HUDEP-2 (cell line): ENCODE results near the gene CLASP1.
A peak's percentile ranks its signal among the peaks of the same experiment; 100 is the strongest.
"Not testable (repeated sequence)": the region's sequence is repeated elsewhere in the genome, so short reads cannot be mapped to it uniquely, and the experiment has no call there.

Experiments
- DNase-seq, 76 experiments: peaks; one replicate each; lab custom pipeline; 2025; ENCODE audit not compliant: unreplicated experiment in 76 of 76; lab: John Stamatoyannopoulos, UW

Gene CLASP1

DNA sequence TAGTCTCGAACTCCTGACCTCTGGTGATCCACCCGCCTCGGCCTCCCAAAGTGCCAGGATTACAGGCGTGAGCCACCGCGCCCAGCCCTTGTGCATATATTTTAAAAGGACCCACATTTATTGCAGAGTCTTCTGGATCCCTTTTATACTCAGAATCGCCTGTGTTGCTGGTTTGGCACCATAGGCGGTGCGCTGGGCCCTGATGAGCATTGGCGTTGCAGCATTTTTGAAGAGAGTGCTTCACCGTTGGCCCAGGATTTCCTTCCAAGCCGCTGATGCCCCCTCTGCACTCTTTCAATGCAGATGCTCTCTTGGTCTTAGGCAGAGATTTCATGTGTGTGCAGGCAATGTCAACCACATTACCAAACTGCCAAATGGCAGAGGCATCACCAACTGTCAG, 350.8 kb downstream of the CLASP1 start:
- no peak for DNase-seq

DNA sequence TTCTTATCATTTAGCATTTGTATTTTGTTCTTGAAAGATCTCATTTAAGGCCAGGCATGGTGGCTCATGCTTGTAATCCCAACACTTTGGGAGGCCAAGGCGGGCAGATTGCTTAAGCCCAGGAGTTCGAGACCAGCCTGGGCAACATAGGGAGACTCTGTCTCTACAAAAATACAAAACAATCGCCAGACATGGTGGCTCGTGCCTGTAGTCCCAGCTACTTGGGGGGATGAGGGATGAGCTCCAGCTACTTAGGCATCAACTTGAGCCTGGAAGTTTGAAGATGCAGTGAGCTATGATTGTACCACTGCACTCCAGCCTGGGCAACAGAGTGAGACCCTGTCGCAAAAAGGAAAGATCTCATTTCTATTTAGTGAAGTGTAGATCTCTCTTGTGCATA, 351.4 kb downstream of the CLASP1 start:
- not testable (repeated sequence) for DNase-seq

DNA sequence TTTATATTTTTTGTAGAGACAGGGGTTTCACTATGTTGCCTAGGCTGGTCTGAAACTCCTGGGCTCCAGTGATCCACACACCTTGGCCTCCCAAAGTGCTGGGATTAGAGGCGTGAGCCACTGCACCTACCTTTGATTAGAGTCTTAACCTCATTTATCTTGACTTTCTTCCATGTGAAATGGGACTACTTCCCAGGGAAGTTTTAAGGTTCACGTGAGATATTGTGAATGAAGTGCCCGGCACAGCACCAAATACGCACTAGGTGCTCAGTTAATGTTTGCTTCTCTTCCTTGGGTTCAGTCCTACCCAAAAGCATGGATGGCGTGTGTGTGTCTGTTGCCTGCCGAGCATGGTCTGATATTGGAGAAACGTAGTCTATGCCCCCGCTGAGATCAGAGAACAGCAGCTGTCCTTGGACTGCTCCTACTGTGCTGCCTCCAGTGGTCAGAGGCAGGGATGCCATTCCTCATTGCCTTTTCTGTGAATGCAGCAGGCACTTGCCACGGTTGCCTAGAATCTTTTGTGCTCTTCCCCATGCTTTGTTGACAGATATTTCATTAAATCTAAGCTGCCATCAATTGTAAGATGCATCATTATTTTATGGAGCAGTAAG, 351.9 kb downstream of the CLASP1 start:
- DNase-seq: peak in 14 of 76 experiments; percentile 1 to 47 (median 18)

DNA sequence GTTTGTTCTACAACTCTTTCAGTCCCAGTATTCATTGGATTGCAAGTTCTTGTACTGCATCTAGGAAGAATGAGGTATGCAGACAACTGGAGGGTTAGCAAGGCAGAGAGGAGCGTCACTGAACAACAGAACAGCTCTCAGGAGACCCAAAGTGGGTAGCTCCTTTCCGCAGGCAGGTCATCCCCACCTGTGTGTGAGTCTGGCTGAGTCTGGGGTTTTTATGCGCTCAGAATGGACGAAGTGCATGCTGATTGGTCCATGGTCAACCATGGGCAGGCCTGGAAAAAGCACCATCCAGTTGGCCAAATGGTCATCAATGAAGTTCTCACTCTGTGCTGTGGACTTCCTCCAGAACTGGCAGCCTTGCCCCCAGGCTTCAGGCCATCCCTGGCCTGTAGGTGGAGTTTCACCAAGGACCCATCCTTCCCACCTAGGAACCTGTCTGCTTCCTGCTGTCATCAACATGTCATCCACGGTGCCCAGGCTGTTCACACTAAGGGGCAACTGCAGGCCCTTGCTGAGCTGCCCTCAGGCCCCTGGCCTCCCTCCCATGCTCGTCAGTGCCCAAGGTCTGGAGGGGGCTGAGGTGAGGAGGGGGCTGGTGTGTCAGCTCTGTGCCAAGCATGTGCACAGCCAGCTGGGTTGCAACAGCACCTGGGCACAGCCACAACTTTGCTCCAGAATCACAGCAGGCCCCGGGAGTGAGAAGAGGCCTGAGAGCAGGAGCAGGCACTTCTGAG, 353.2 kb downstream of the CLASP1 start:
- DNase-seq: no peak

DNA sequence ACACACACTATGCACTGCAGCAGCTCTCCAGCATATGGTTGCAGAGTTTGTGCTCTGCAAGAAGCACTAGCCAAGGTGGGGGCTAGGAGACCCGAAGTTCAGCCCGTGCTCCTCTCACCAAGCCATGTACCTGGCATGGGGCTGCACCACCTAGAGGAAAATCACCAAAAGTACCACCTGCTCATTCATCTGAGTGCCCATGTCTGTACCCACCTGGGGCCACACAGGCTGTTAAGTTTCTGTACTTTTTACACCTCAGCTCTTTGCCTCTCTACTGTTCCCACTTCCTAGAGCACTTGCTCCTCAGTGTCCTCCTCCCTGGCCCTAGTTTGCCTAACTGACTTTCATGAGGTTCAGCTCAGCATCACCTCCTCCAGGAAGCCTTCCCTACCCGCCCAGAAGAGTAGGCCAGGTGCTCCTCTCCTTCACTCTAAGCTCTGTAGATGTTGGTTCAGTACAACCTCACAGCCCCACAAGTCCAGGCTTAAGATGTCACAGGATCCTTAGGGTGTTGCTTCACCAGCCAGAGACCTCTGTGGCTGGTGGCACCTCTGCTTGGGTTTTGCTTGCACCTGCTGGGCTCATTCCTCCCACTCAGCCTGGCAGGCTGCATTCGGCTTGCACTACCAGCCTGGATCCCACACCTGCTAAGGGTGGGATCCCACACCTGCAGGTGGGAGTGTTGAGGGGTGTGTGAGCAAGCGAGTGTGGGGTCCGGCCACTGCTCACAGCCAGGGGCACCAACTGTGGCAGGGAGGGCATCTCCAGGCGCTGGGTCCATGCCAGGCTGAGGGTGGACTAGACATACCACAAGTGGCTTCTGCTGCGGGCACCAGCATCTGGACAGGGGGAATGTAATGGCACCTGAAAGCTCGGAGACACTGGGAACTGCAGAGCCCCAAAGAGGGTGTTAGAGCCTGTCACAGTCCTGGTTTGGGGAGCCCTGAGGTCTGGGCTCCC, 354.1 kb downstream of the CLASP1 start:
- no peak for DNase-seq

DNA sequence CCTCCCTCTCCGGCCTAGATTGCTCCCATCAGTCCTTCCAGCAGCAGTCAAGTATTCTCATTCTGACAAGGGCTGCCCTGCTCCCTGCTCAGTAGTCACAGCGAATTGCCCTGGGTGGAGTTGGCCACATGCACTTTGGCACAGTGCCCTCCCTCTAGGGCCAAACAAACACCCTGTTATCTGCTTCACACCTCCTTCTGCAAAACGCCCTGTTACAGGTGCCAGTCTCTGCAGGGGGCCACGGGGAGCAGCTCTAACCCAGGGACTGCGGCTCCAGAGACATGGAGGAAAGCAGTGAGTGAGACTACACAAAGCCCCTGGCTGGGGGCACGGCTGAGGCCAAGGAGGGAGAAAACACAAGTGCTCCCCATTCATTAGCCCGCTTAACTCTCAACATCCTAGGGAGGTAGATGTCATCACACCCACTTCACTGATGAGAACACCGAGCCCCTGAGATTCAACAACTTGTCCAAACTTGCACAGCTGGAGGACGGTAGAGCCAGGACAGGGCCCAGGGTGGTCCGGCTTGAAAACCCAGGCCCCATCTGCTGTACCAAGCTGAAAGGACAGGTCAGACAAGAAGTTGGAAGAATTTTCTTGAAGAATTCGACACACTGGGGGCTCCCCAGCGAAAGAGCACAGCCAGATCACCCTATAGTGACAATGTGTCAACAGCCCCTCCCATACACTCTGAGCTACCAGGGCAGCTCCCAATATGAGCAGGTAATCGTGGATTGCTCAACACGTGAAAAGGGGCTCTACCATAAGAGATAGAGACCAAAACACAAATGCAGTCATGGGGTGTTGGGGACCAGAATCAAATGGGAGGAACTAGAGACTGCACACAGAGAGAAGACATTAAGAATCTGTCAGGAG, 355.6 kb downstream of the CLASP1 start:
- DNase-seq: peak in 48 of 76 experiments; percentile 2 to 55 (median 17)

DNA sequence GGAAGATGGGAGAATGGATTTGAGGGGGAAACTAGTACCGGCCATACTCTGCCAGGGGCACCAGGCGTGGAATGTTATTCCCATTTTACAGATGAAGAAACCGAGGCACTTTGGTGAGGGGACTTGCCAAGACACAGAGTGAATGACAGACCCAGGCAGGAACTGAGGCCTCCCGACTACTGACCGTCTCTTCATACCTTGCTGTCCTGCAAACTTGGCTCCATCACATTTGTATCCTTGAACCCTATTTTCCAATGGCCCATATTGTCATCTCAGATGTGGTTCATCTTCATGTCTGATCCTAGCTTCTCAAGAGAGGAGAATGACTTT, 358.0 kb downstream of the CLASP1 start:
- DNase-seq: no peak

DNA sequence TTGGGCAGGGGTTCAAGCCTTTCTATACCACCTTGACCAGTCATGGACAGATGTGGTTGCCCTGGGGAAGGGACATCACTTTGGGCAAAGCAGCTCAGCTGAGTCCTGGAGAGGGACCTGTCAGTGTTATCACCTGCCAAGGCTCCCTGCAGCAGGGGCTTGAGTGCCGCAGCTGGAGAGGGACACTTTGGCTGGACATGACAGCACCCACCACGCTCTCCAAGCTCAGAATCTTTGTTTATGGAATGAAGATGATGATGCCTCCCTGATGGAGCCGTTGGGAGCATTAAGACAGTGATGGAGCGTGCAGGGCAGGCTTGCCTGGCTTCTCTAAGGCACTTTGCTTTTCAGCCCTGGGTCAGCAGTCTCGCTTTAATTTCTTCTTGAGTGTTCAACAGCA, 360.0 kb downstream of the CLASP1 start:
- no peak for DNase-seq

DNA sequence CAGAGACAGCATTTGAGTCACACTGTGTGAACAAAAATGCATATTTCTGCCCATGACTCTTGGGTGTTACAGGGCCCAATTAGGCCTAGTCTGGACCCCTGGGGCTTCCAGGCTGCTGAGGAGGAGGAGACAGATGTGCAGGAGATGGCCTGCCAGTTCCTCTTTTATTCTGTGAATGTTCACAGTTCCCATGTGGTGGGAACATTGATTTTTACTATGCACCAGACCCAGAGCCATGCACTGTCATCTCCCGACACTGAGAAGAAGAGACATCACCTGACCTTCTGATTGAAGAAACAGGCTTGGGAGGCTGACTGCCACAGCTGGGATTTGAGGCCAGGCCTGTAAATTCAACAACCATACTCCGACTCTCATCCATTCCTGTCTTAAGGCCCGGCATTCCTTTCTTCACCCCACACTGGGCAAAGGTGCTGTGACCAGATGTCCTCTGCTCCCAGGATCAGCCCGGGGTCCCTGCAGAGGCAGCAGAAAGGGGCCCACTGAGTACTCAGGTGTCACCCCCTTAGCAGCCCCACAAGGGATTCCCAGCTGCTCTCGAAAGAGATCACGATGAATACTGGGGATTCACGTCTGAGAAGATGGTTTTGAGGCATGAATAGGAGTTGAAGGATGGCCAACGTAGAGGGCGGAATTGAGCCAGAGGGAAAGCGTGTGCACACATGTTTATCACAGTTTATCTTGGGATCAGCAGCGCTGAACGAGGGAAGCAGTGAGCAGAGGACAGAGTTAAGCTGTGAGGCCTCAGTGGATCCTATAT, 360.6 kb downstream of the CLASP1 start:
- DNase-seq: no peak

DNA sequence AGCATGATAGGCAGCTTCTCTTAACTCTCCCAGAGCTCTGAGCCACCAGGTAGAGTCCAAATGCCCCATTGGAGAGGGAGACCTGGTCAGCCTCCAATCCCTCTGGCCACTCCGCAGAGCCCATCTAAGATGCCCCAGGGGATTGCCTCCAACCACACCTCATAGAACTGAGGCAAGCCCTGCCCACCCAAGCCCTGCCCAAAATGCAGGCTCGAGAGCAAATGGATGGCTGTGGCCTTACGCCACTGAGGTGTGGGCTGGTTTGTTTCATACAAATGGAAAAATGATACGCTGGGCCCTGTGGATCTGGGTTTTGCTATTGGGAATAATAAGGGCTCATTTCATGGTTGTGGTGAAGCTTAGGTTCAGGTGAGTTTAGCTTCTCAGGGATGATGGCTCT, 361.3 kb downstream of the CLASP1 start:
- no peak for DNase-seq
